DMS153 treated with DMSO at 0.1 percent for 48 hours (cell line): ENCODE data around the gene DRC7.
"Not testable (repeated sequence)": the region's sequence is repeated elsewhere in the genome, so short reads cannot be mapped to it uniquely, and the experiment has no call there.

Experiments
- DNase-seq: peaks from one replicate; lab custom pipeline; 2025; ENCODE audit not compliant: unreplicated experiment; lab: John Stamatoyannopoulos, UW

DRC7 gene

GRCh38 chr16:57660715-57661463 is 33.7 kb upstream of the DRC7 start:
- DNase-seq, result no peak

- no peak for DNase-seq
These were observed 33.1 kb upstream of the DRC7 start for GRCh38 chr16:57661510-57661909.

DNA sequence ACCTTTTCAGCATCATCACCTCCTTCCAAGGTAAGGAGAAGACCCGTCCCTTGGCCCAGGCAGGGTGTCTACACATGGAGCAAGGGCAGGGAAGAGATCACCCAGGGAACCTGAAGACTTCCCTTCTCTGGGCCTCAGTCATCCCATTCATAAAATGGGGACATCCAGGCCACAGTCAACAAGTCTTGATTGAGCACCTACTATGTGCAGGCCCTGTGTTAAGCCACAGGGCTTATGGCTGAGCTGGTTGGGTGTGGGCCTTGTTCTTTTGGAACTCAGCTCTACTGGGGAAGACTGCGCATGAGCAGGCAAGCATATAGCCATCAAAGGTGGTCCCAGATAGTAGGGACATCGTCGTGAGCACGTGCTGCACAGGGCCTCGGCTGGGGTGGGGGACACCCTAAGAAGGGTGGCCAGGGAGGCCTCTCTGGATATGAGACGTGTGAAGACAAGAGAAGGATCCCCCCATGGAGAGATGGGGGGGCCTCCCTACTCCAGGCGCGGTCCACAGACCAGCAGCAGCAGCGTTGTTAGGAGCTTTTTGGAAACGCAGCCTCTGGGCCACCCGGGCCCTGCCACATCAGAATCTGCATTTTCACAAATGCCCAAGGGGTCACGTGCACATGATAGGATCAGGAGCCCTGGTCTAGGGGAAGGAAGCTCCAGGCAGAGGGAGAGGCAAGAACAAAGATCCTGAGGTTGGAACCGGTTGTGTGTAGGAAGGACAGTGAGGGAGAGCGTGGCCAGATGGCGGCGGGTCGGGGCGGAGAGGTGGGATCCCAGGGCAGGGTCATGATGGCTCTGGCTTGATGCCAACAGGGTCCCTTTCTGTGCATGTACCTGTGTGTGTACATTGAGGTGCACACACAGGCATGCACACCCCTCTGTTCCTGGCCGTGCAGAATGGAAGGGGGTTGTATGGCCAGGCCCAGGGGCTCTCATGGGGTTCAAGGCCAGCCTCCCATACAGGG is 32.4 kb upstream of the DRC7 start:
- DNase-seq, result no peak

GRCh38 chr16:57663436-57663835 is 31.2 kb upstream of the DRC7 start:
- no peak for DNase-seq

GRCh38 chr16:57663917-57664661 is 30.5 kb upstream of the DRC7 start:
- DNase-seq, result no peak

GRCh38 chr16:57664662-57665025 is 30.0 kb upstream of the DRC7 start:
- no peak for DNase-seq

DNA sequence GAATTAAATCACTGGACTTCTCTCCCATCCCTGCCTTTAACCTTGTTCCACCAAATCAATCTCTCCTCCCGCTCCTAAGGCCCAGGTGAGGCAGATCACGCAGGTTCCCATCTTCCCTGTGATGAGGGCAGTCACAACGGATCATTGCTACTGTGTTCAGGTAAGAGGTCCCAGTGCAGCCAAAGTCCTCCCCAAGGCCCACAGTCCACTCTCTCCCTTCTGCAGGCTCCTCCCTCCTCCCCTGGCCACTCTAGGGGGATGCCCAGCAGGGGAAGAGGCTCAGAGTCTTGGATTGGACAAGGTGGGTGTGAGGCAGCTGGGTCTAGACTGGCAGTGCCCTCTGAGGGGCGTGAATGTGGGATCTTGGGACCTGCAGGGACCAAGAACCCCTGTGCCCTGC is 29.1 kb upstream of the DRC7 start:
- no peak for DNase-seq

GRCh38 chr16:57666353-57667047 is 28.1 kb upstream of the DRC7 start:
- DNase-seq, result no peak

GRCh38 chr16:57667048-57667525 is 27.5 kb upstream of the DRC7 start:
- DNase-seq, result no peak

DNA sequence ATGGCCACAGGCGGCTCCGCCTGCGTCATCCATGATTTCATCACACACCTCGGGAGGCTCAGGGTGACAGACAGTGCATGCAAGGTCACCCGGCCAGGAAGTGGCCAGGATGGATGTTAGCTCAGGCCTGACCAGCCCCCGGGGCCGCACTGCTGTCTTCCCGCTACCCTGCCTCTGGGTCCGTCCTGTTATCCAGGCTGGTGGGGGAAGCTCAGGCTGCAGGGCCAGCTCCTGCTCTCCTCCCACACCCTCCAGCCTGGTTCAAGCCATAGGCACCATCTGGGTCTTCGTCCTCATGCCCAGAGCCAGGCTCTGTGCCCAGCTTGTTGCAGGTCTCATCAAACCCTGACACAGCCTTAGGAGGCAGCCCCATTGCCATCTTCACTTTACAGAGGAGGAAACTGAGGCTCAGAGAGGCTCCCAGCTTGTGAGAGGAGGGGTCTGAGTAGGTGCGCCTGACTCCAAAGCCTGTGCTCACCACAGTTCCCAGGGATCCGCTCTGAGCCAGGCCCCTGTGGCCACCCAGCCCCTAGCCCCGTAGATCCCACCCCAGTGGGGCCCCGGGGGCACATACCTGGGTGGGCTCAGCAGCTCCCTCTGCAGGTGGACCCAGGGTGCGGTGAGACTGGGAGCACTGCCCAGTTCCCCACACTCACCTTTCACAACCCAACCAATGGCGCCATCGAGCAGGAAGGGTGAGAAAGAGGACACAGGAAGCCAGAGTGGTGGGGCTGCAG is 26.9 kb upstream of the DRC7 start:
- DNase-seq, result no peak

- no peak for DNase-seq
These were observed 26.4 kb upstream of the DRC7 start, which contains the start of gene ADGRG3 for GRCh38 chr16:57668263-57668571. Gene ADGRG3 (plus strand): TSS chr16:57668306. CDS start chr16:57668348, 42 bp downstream.

DNA sequence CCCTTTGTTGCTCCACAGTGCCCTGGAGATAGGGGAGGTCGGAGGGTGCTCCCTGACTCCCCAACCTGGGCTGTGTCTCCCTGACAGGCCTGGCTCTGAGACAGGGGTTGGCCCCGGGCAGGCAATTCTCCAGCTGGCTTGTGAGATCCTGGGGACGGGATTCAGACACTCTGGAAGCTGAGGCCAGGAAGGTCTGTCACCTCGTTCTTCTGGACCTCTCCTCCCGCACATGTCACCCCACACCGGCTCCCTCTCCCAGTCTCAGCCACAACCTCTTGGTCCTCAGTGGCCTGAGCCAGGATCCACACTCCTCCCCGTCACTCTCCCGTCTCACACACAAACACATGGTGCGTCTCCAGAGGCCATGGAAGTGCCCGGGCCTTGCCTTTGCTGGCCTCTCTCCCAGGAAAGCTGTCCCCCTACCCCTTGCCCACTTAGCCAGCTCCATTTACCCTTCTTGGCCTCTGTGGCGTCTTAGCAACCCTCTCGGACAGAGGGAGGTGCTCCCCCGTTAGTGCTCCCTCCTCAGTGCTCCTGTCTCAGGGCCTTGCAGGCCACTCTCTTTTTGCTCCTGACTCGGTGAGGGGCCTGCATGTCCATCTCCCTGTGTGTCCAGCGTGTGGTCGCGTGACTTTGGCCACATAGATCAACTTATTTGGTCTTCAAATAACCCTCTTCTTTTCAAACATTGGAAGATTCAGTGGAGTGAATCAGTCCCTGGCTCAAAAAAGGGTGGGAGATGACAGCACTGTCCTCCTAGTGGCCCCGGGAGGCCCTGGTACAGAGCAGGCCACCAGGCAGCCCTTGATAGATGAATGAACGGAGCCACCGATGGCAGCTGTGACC is 25.8 kb upstream of the DRC7 start:
- DNase-seq, result no peak

GRCh38 chr16:57669476-57670162 is 25.0 kb upstream of the DRC7 start:
- DNase-seq, result no peak

DNA sequence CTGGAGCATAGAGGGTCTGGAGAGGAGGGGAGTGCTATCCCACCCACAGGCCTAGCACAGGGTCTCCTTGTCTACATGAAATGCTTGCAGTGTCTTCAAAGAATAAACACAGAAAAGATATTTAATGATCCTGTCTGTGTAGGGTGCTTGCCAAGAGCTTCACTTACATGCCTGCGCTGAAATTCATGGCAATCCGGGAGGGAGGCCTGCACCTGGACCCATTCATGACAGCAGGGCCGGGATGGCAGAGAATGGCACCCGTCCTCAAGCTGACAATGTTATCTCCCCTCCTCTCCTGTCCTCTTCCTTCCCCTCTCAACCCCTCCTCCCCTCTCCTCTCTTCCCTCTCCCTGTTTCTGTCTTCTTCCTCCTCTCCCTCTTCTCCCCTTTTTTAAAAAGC is 24.4 kb upstream of the DRC7 start:
- DNase-seq, result no peak

GRCh38 chr16:57671451-57671850 is 23.2 kb upstream of the DRC7 start:
- DNase-seq, result not testable (repeated sequence)

- no peak for DNase-seq
These were observed 22.2 kb upstream of the DRC7 start for GRCh38 chr16:57672416-57672815.

DNA sequence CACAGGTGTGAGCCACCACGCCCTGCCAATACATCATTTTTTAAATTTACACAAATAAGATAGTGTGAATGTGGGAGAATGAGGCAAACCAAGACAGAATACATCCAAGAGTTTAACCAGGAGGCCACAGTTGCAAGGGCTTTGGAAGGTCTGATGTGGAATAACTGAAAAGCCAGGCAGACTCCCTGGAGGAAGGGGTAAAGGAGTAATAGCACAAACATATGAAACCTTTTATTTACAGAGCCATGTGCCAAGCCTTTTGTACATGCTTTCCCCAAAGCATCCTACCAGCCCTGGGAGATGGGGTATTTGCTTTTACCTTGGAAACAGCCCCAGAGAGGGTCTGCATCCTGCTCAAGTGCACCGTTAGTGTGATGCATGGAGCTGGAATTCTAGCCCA is 21.8 kb upstream of the DRC7 start:
- DNase-seq, result no peak

GRCh38 chr16:57675741-57676551 is 18.7 kb upstream of the DRC7 start:
- DNase-seq, result no peak
